Chondrocyte (in vitro differentiated cells): ENCODE results near the gene DGUOK. TPM values are rescaled to one million over a fixed set of nuclear protein-coding genes. Genes with fewer than 3 reads are reported as not detected.
A peak's percentile ranks its signal among the peaks of the same experiment; 100 is the strongest.

ENCODE experiments used
- DNase-seq: peaks from one replicate; pipeline ENCODE4 v3.0.0; 2021; ENCODE audit warnings: mixed read lengths, low spot score
- H3K27ac Mint-ChIP-seq: one replicate; pipeline ENCODE4 v1.8.0; 2021; ENCODE audit warnings: mild to moderate bottlenecking, moderate library complexity, mixed read lengths; ENCODE audit not compliant: unreplicated experiment
- H3K27me3 Mint-ChIP-seq: 2 replicates; pipeline ENCODE4 v1.8.0; 2021; ENCODE audit warnings: low read depth, mixed read lengths
- H3K36me3 Mint-ChIP-seq: 2 replicates; pipeline ENCODE4 v1.8.0; 2021; ENCODE audit warnings: low read depth, mixed read lengths
- H3K4me1 Mint-ChIP-seq: 2 replicates; pipeline ENCODE4 v1.8.0; 2021; ENCODE audit warnings: low read depth, mild to moderate bottlenecking, mixed read lengths
- H3K4me3 Mint-ChIP-seq: one replicate; pipeline ENCODE4 v1.8.0; 2021; ENCODE audit warnings: mild to moderate bottlenecking, moderate library complexity, mixed read lengths; ENCODE audit not compliant: unreplicated experiment
- H3K9me3 Mint-ChIP-seq: 2 replicates; pipeline ENCODE4 v1.8.0; 2021; ENCODE audit warnings: low read depth, mixed read lengths
- total RNA-seq: library from RNA; stranded (reverse); gene quantifications from 3 replicates; pipeline ENCODE4 v1.2.1, GENCODE V29; 2021
- TF ChIP-seq, protein P1 (sequence below): fragments of 200-600 bp; sonication (generic); IDR thresholded peaks from 2 replicates; pipeline ENCODE4 v1.5.0; 2021; ENCODE audit warnings: antibody characterized with exemption, mild to moderate bottlenecking, moderate library complexity

DGUOK gene
- total RNA-seq, 1 donor from 2014 or later, result 60.8 TPM

DNA sequence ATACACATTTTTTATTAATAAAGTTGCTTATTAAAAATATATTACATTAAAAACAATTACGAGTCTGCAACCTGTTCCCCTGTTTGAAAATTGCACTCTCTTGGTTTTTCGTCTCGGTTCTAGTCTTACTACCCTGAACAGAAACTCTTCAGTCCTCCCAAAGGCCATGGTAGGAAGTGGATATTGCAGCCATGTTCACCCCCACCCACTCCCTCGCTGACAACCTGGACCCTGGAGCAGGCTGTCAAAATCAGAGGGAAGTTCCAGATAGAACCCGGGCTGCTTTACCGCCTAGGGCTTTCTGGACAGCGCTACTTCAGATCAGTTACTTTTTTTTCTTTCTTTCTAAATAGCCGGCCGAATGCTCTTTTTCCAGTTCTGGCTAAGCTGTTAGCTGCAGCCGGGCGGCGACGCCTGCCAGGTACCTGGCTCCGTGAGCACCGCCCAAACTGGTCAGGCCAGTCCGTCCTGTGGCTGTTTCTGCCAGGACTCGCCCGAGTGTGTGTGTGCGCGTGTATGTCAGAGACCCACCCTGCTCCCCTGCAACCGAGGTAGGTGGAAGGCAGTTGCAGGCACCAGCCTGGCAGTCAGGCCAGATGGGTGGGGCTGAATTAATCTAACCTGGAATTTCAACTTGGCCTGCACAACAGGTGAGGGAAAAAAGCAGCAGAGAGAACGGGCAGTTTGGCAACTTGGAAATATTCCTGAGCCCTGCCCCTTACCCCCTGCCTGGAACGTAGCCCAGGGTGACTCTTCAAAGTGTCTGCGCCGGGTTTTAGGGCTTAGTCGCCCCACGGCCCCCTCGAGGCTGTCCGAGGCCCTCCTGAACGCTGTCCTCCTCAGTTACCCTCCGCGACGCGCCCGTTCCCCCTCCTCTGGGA lies 56.9 kb downstream of the DGUOK start:
- peaks cover 23% of the 10 kb centered on the region for H3K27me3 Mint-ChIP-seq
- H3K9me3 Mint-ChIP-seq, result no peaks in the 10 kb centered on the region
- no peak overlapping the region for H3K27ac Mint-ChIP-seq
- DNase-seq, result no peak
- TF ChIP-seq, protein P1, sequence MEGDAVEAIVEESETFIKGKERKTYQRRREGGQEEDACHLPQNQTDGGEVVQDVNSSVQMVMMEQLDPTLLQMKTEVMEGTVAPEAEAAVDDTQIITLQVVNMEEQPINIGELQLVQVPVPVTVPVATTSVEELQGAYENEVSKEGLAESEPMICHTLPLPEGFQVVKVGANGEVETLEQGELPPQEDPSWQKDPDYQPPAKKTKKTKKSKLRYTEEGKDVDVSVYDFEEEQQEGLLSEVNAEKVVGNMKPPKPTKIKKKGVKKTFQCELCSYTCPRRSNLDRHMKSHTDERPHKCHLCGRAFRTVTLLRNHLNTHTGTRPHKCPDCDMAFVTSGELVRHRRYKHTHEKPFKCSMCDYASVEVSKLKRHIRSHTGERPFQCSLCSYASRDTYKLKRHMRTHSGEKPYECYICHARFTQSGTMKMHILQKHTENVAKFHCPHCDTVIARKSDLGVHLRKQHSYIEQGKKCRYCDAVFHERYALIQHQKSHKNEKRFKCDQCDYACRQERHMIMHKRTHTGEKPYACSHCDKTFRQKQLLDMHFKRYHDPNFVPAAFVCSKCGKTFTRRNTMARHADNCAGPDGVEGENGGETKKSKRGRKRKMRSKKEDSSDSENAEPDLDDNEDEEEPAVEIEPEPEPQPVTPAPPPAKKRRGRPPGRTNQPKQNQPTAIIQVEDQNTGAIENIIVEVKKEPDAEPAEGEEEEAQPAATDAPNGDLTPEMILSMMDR, result no peak
- no peaks in the 10 kb centered on the region for H3K36me3 Mint-ChIP-seq
- H3K4me3 Mint-ChIP-seq, result peak overlapping the region; percentile 62
- H3K4me1 Mint-ChIP-seq, result peaks cover 61% of the 10 kb centered on the region

DNA sequence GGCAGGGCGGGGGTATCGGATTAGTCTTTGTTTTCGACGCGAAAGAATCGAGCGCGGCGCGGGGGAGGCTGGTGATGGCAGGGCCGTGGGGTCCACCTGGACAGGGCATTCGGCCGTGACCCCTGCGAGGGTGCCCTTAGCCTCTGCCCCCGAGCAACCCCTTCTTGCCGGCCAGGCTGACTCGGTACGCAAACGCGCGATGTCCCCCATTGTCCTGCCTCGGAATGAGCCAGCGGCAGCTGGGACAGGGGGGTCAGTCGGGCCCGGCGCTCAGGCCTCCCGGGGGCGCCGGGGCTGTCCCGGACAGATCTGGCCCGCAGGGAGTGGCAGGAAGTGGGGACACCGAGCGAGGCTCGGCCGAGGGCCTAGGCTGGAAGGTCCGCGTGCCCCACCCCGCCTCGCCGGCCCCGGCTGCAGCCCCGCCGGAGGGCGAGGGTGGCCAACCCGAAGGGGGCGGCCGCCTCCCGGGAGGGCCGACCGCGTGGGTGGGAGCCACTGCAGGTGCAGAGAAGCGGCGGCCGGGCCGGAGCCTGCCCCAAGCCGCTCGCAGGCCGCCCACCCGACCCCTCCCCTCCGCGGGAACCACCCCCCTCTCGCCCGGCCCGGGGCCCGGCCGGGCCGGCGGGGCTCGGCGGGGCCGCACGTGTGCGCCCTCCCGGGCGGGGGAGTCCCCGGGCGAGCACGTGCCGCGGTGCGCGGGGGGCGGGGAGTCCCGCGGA lies 57.7 kb downstream of the DGUOK start, which contains the start of gene TET3:
TSS of gene TET3 (plus strand) at position 708 of the 719 bp plus-strand sequence. CDS start 1,494 bp downstream, outside the sequence.
- no peak for DNase-seq
- peaks cover 19% of the 10 kb centered on the region for H3K27me3 Mint-ChIP-seq
- H3K36me3 Mint-ChIP-seq, result no peaks in the 10 kb centered on the region
- peaks cover 61% of the 10 kb centered on the region for H3K4me1 Mint-ChIP-seq
- TF ChIP-seq, protein P1, result peak; percentile 7
- peak within 1 kb of the TSS; percentile 71 for H3K4me3 Mint-ChIP-seq
- H3K9me3 Mint-ChIP-seq, result no peaks in the 10 kb centered on the region
- H3K27ac Mint-ChIP-seq, result no peak within 1 kb of the TSS

GRCh38 chr2:73984922-73985307 lies 58.2 kb downstream of the DGUOK start:
- DNase-seq, result no peak
- H3K27ac Mint-ChIP-seq, result no peak overlapping the region
- TF ChIP-seq, protein P1, result no peak
- peaks cover 19% of the 10 kb centered on the region for H3K27me3 Mint-ChIP-seq
- peaks cover 56% of the 10 kb centered on the region for H3K4me1 Mint-ChIP-seq
- H3K9me3 Mint-ChIP-seq, result no peaks in the 10 kb centered on the region
- H3K36me3 Mint-ChIP-seq, result no peaks in the 10 kb centered on the region
- no peak overlapping the region for H3K4me3 Mint-ChIP-seq

- Mint-ChIP-seq H3K4me3 (peak overlapping the region; percentile 71), H3K27me3 (peaks cover 17% of the 10 kb centered on the region), H3K27ac (no peak overlapping the region), H3K9me3 (no peaks in the 10 kb centered on the region), H3K4me1 (peaks cover 56% of the 10 kb centered on the region), H3K36me3 (no peaks in the 10 kb centered on the region)
- TF ChIP-seq, protein P1, result no peak
- no peak for DNase-seq
Observed at GRCh38 chr2:73985308-73986084, 58.8 kb downstream of the DGUOK start.
